Stomach (tissue), 4 donors: ENCODE measurements around the gene HADH.

ENCODE experiments used
- CTCF ChIP-seq, 7 experiments: fragments of 450-650 bp in 4 of 7; fragments of 200-600 bp in 3 of 7; sonication (generic) in 3 of 7; IDR thresholded peaks; one replicate each; pipeline ENCODE4 v1.5.1; 2016 to 2019; ENCODE audit warnings: antibody characterized with exemption in 7 of 7, control low read depth in 2 of 7, mild to moderate bottlenecking in 1 of 7
- POLR2A ChIP-seq, 4 donors: fragments of 450-650 bp; IDR thresholded peaks; one replicate each; pipeline ENCODE4 v1.6.1; 2016; ENCODE audit warnings: antibody characterized with exemption in 4 of 4, control low read depth in 2 of 4, mild to moderate bottlenecking in 1 of 4, moderate library complexity in 1 of 4
- POLR2AphosphoS5 ChIP-seq, 3 donors: sonication (generic); formaldehyde crosslinking; IDR thresholded peaks; one replicate each; pipeline ENCODE4 v1.6.1; 2016; ENCODE audit warnings: antibody characterized with exemption in 3 of 3

GRCh38 chr4:108029731-108030130 lies 40.0 kb downstream of the HADH start:
- no peak for TF ChIP-seq CTCF (IDR thresholded peaks at IDR 0.05)
- TF ChIP-seq POLR2AphosphoS5 (IDR thresholded peaks at IDR 0.05): no peak
- no peak for TF ChIP-seq POLR2A (IDR thresholded peaks at IDR 0.05)
